Mucosa of rectum (tissue), 2 donors: ENCODE measurements around the gene FAM149A.

Experiments used
- H3K27ac ChIP-seq, 2 donors: one replicate each; pipeline ENCODE4 v1.7.0; 2013; ENCODE audit warnings: inconsistent platforms in 2 of 2, low read depth in 2 of 2, low read length in 2 of 2
- H3K27me3 ChIP-seq, 2 donors: one replicate each; pipeline ENCODE4 v1.7.0; 2013; ENCODE audit warnings: low read length in 2 of 2; ENCODE audit not compliant: control insufficient read depth in 2 of 2, insufficient read depth in 2 of 2
- H3K36me3 ChIP-seq, 2 donors: one replicate each; pipeline ENCODE4 v1.7.0; 2013; ENCODE audit warnings: low read length in 2 of 2; ENCODE audit not compliant: control insufficient read depth in 2 of 2, insufficient read depth in 2 of 2
- H3K4me1 ChIP-seq, 2 donors: one replicate each; pipeline ENCODE4 v1.7.0; 2013; ENCODE audit warnings: low read length in 2 of 2, mild to moderate bottlenecking in 1 of 2; ENCODE audit not compliant: control insufficient read depth in 2 of 2, insufficient read depth in 2 of 2
- H3K4me3 ChIP-seq, 2 donors: one replicate each; pipeline ENCODE4 v1.7.0; 2013; ENCODE audit warnings: low read length in 2 of 2
- H3K9ac ChIP-seq, 2 donors: one replicate each; pipeline ENCODE4 v1.7.0; 2013; ENCODE audit warnings: low read length in 2 of 2, low read depth in 1 of 2, mild to moderate bottlenecking in 1 of 2
- H3K9me3 ChIP-seq, 2 donors: one replicate each; pipeline ENCODE4 v1.7.0; 2013; ENCODE audit warnings: low read length in 2 of 2; ENCODE audit not compliant: control insufficient read depth in 2 of 2
- donor health status: healthy.
- donor health status: Normal muscosa, but diverticular disease.

Gene FAM149A

DNA sequence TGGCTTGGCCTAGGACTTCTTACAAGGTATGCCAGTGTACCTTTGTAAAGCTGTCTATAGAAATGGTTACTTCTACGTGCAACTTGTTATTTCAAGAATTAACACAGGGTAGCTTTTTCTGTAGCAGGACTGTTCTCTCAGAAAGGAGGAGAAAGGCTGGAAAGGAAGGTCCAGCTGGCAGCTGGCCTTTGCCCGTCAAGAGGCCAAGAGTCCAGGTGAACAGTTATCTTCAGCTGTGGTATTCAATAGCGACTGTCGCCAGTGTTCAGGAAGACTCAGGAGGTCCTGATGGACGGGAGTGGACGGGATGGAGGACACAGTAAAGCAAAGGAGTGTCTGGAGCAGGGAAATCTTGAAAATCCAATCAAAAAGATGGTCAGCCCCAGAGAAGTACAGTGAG is 91.6 kb downstream of the FAM149A start:
- no peak overlapping the region for H3K27ac ChIP-seq
- H3K9ac ChIP-seq, result no peak overlapping the region
- peaks cover 0 to 4% of the 10 kb centered on the region in 2 donors for H3K4me1 ChIP-seq
- H3K36me3 ChIP-seq, result peaks cover 11 to 17% of the 10 kb centered on the region in 2 donors
- no peaks in the 10 kb centered on the region for H3K27me3 ChIP-seq
- H3K4me3 ChIP-seq, result no peak overlapping the region
- H3K9me3 ChIP-seq, result no peaks in the 10 kb centered on the region

DNA sequence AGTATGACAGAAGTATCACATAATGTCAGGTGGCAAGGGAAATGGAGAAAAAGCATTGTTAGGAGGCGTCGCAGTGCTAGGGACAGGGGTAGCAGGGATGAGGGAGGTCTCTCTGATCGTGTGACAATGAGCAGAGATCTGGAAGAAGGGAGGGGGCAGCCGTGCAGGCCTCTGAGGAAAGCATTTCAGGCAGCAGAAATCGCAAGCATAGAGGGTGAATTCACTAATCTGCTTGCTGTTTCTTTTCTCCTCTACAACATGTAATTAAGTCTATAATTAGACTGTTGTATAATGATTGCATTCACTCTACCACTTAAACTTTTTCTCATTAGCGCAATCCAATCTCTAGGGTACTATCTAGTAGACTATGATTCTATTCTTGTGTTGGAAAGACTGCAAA is 96.0 kb downstream of the FAM149A start:
- H3K27me3 ChIP-seq, result no peaks in the 10 kb centered on the region
- no peak overlapping the region for H3K9ac ChIP-seq
- no peak overlapping the region for H3K4me3 ChIP-seq
- peaks cover 5 to 14% of the 10 kb centered on the region in 2 donors for H3K36me3 ChIP-seq
- no peaks in the 10 kb centered on the region for H3K9me3 ChIP-seq
- no peak overlapping the region for H3K27ac ChIP-seq
- H3K4me1 ChIP-seq, result peaks cover 6 to 23% of the 10 kb centered on the region in 2 donors

DNA sequence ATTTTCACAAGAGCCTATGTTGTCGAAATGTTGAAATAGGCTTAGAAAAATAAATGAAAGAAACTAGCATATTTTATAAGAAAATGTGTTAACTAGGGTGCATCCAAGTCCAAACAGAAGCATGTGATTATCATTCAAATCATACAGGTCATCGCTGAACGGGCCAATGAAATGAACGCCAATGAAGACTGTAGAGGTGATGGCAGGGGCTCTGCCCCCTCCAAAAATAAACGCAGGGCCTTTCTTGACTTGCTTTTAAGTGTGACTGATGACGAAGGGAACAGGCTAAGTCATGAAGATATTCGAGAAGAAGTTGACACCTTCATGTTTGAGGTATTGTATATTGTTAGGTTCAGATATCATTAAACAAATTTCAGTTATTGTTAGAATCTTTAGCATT is 96.5 kb downstream of the FAM149A start:
- Histone ChIP-seq H3K4me3 (no peak overlapping the region), H3K36me3 (peaks cover 4 to 12% of the 10 kb centered on the region in 2 donors), H3K9me3 (no peaks in the 10 kb centered on the region), H3K9ac (no peak overlapping the region), H3K4me1 (peaks cover 6 to 25% of the 10 kb centered on the region in 2 donors), H3K27ac (no peak overlapping the region), H3K27me3 (no peaks in the 10 kb centered on the region)

GRCh38 chr4:186201535-186202230 is 97.2 kb downstream of the FAM149A start:
- H3K27ac ChIP-seq, result peak overlapping the region in 1 of 2 donors; percentile 7
- H3K4me3 ChIP-seq, result no peak overlapping the region
- H3K9ac ChIP-seq, result no peak overlapping the region
- H3K9me3 ChIP-seq, result no peaks in the 10 kb centered on the region
- no peaks in the 10 kb centered on the region for H3K27me3 ChIP-seq
- peaks cover 6 to 25% of the 10 kb centered on the region in 2 donors for H3K4me1 ChIP-seq
- peaks cover 0 to 12% of the 10 kb centered on the region in 2 donors for H3K36me3 ChIP-seq

- Histone ChIP-seq H3K27ac (peak overlapping the region in 1 of 2 donors; percentile 30), H3K36me3 (peaks cover 0 to 9% of the 10 kb centered on the region in 2 donors), H3K4me1 (peaks cover 6 to 25% of the 10 kb centered on the region in 2 donors), H3K9me3 (no peaks in the 10 kb centered on the region), H3K4me3 (no peak overlapping the region), H3K9ac (no peak overlapping the region), H3K27me3 (no peaks in the 10 kb centered on the region)
Measured at GRCh38 chr4:186202490-186203140, 98.1 kb downstream of the FAM149A start.

GRCh38 chr4:186203406-186203805 is 98.9 kb downstream of the FAM149A start:
- H3K9me3 ChIP-seq, result no peaks in the 10 kb centered on the region
- peaks cover under 1 to 6% of the 10 kb centered on the region in 2 donors for H3K36me3 ChIP-seq
- H3K9ac ChIP-seq, result no peak overlapping the region
- H3K27me3 ChIP-seq, result no peaks in the 10 kb centered on the region
- peak overlapping the region; percentile 30 to 78 for H3K27ac ChIP-seq
- no peak overlapping the region for H3K4me3 ChIP-seq
- H3K4me1 ChIP-seq, result peaks cover 6 to 25% of the 10 kb centered on the region in 2 donors

DNA sequence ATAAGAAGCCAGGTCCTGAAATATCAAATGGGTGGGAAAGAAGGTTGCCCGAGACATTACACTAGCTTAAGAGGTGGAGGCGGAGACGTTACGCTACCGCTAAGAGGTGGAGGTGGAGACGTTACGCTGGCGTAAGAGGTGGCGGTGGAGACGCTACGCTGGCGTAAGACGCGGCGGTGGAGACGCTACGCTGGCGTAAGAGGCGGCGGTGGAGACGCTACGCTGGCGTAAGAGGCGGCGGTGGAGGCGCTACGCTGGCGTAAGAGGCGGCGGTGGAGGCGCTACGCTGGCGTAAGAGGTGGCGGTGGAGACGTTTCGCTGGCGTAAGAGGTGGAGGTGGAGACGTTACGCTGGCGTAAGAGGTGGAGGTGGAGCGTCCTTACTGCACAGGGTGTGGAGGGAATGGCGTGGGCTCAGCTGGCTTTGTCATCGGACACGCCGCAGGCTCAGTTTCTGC is 99.6 kb downstream of the FAM149A start:
- Histone ChIP-seq H3K27ac (peak overlapping the region; percentile 78 to 83), H3K9me3 (no peaks in the 10 kb centered on the region)

DNA sequence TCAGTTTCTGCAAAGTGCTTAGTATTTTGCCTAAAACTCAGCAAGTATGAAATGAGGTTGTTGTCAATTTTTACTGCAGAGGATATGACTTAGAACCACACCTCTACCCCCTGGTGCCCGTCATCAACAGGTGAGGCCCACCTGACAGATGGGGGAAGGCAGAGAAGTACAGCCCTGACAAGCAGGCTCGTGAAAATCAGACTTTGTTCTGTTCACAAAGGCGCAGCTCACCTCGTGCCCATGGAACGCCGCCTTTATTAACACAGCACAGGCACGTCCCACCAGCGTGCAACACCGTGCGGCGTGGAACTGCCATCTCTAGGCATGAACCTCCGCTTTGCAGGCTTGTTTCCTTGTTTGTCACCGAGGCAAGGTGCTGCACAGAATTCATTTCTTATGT is 100.2 kb downstream of the FAM149A start:
- H3K9me3 ChIP-seq, result no peaks in the 10 kb centered on the region
- H3K4me3 ChIP-seq, result peak overlapping the region; percentile 18 to 70
- H3K4me1 ChIP-seq, result peaks cover 6 to 25% of the 10 kb centered on the region in 2 donors
- H3K36me3 ChIP-seq, result peaks cover 5 to 13% of the 10 kb centered on the region in 2 donors
- H3K27me3 ChIP-seq, result no peaks in the 10 kb centered on the region
- H3K9ac ChIP-seq, result peak overlapping the region in 1 of 2 donors; percentile 42
- peak overlapping the region; percentile 78 to 83 for H3K27ac ChIP-seq

More for the DNA sequence above, 99.6 kb downstream of the FAM149A start:
- Histone ChIP-seq H3K9ac (peak overlapping the region in 1 of 2 donors; percentile 42), H3K36me3 (peaks cover 5 to 7% of the 10 kb centered on the region in 2 donors), H3K4me1 (peaks cover 6 to 25% of the 10 kb centered on the region in 2 donors), H3K27me3 (no peaks in the 10 kb centered on the region), H3K4me3 (peak overlapping the region; percentile 18 to 70)

- Histone ChIP-seq H3K4me1 (peaks cover 6 to 25% of the 10 kb centered on the region in 2 donors), H3K27ac (peak overlapping the region; percentile 78 to 83), H3K36me3 (peaks cover 5 to 18% of the 10 kb centered on the region in 2 donors), H3K4me3 (peak overlapping the region; percentile 7 to 70), H3K9me3 (no peaks in the 10 kb centered on the region), H3K27me3 (no peaks in the 10 kb centered on the region), H3K9ac (peak overlapping the region; percentile 34 to 42)
Measured at GRCh38 chr4:186205156-186205555, 100.7 kb downstream of the FAM149A start.

GRCh38 chr4:186216465-186217024 is 112.0 kb downstream of the FAM149A start:
- Histone ChIP-seq H3K9ac (no peak overlapping the region), H3K36me3 (no peaks in the 10 kb centered on the region), H3K4me3 (no peak overlapping the region), H3K9me3 (peaks cover 0 to under 1% of the 10 kb centered on the region in 2 donors), H3K27ac (no peak overlapping the region), H3K4me1 (no peaks in the 10 kb centered on the region), H3K27me3 (no peaks in the 10 kb centered on the region)
